Endodermal cell (in vitro differentiated cells): ENCODE data around the gene ZBTB7B. TPM values are rescaled to one million over a fixed set of nuclear protein-coding genes. Genes with fewer than 3 reads are reported as not detected.

Experiments
- DNase-seq: peaks from one replicate; pipeline ENCODE4 v3.0.0-alpha.2; 2017
- H3K27ac ChIP-seq: 2 replicates; pipeline ENCODE4 v1.5.1; 2013; ENCODE audit warnings: mild to moderate bottlenecking, low read depth, low read length, moderate library complexity
- H3K27me3 ChIP-seq: 2 replicates; pipeline ENCODE4 v1.6.1; 2013; ENCODE audit warnings: mild to moderate bottlenecking, low read length, moderate library complexity; ENCODE audit not compliant: insufficient read depth, control insufficient read depth, poor library complexity, severe bottlenecking
- H3K36me3 ChIP-seq: 2 replicates; pipeline ENCODE4 v1.7.0; 2013; ENCODE audit warnings: mild to moderate bottlenecking, low read length, moderate library complexity; ENCODE audit not compliant: control insufficient read depth, insufficient read depth
- H3K4me1 ChIP-seq: one replicate; pipeline ENCODE4 v1.7.0; 2013; ENCODE audit warnings: low read length; ENCODE audit not compliant: control insufficient read depth, insufficient read depth
- H3K4me3 ChIP-seq: 2 replicates; pipeline ENCODE4 v1.5.1; 2013; ENCODE audit warnings: mild to moderate bottlenecking, low read length, moderate library complexity
- H3K9ac ChIP-seq: 2 replicates; pipeline ENCODE4 v1.6.1; 2013; ENCODE audit warnings: mild to moderate bottlenecking, low read length, moderate library complexity; ENCODE audit not compliant: poor library complexity, severe bottlenecking; ENCODE audit errors: extremely low read depth
- H3K9me3 ChIP-seq: 2 replicates; pipeline ENCODE4 v1.6.1; 2013; ENCODE audit warnings: mild to moderate bottlenecking, low read length, moderate library complexity; ENCODE audit not compliant: control insufficient read depth
- H3K27ac Mint-ChIP-seq: 2 replicates; pipeline ENCODE4 v1.8.0; 2020; ENCODE audit warnings: mixed read lengths
- H3K27me3 Mint-ChIP-seq: 2 replicates; pipeline ENCODE4 v1.8.0; 2021; ENCODE audit warnings: mild to moderate bottlenecking, mixed read lengths; ENCODE audit not compliant: insufficient read depth
- H3K36me3 Mint-ChIP-seq: 2 replicates; pipeline ENCODE4 v1.8.0; 2020; ENCODE audit warnings: low read depth, mixed read lengths
- H3K4me1 Mint-ChIP-seq: 2 replicates; pipeline ENCODE4 v1.8.0; 2020; ENCODE audit warnings: mixed read lengths
- H3K4me3 Mint-ChIP-seq: 2 replicates; pipeline ENCODE4 v1.8.0; 2020; ENCODE audit warnings: mild to moderate bottlenecking, moderate library complexity, mixed read lengths
- H3K9me3 Mint-ChIP-seq: 2 replicates; pipeline ENCODE4 v1.8.0; 2020; ENCODE audit warnings: mild to moderate bottlenecking, mixed read lengths
- CTCF ChIP-seq: fragments of 200-600 bp; sonication (generic); conservative IDR thresholded peaks from 2 replicates; pipeline ENCODE4 v1.5.0; 2021; ENCODE audit warnings: antibody characterized with exemption, mild to moderate bottlenecking
- WGBS, 2 experiments: methylation state at CpG; one replicate each; pipeline versions ENCODE4 v1.1.5 to v1.1.7; 2013; ENCODE audit warnings: missing lambda C conversion rate in 2 of 2, mixed read lengths in 1 of 2; ENCODE audit not compliant: insufficient coverage in 1 of 2, insufficient read length in 1 of 2; 5-methylcytosine and 5-hydroxymethylcytosine counted together
- total RNA-seq, 2 donors: library from RNA; stranded (reverse); fragmentation: NEBNext Ultra II Directional in 1 of 2; extraction: Animal tissue kit (Norgen Biotek cat#: 25700) in 1 of 2; gene quantifications; 2 replicates in 1 of 2; 3 replicates in 1 of 2; pipeline ENCODE4 v1.2.1, GENCODE V29; 2021

Gene ZBTB7B
- total RNA-seq, 2 donors from 2014 or later, result 21.2 to 23.3 TPM

DNA sequence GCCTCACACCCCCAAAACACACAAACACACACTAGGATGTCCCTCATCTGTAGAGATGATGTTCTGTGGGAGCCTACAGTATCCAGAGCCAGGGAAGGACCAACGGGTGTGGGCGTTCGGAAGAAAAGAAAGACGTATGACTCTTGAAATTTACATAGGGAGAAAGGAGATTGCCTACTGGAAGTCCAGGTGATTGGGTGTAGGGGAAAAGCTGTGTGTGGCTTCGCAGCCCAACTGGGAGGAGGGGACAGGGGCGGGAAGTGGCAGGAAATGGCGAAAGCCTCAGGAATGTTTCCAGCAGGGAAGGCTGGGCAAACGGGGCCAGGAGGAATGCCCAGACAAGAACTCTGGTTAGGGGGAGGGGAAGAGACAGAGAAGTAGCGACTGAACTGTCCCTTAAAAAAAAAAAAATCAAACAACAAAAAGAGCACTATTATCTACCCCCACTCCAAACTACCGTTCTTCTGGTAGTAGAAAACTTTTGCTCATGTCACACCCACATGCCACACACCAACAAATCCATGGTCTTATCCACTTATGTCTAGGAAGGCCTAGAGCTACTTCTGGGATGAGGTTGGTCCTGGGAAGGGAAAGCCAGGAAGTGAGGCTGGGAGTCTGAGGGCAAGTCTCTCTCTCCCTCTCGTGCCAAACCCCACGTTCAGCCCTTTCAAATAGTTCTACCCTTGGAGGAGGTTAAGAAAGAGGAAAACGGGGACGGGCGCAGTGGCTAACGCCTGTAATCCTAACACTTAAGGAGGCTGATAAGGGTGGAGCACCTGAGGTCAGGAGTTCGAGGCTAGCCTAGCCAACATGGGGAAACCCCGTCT lies 29.9 kb upstream of the ZBTB7B start:
- Histone ChIP-seq H3K36me3 (peaks cover 14% of the 10 kb centered on the region), H3K27me3 (no peaks in the 10 kb centered on the region), H3K4me1 (peaks cover 6% of the 10 kb centered on the region), H3K27ac (peak overlapping the region; percentile 97), H3K9ac (peak overlapping the region; percentile 96), H3K9me3 (no peaks in the 10 kb centered on the region), H3K4me3 (peak overlapping the region; percentile 99)
- WGBS, 2 experiments, result 5 to 7% methylated on average over 9 to 17 of the region's 18 CpGs
- Mint-ChIP-seq H3K4me1 (peaks cover 39% of the 10 kb centered on the region), H3K4me3 (no peak overlapping the region), H3K27me3 (no peaks in the 10 kb centered on the region), H3K27ac (no peak overlapping the region), H3K36me3 (peaks cover 14% of the 10 kb centered on the region), H3K9me3 (no peaks in the 10 kb centered on the region)
- peak; percentile 98 for DNase-seq
- TF ChIP-seq CTCF, result no peak

DNA sequence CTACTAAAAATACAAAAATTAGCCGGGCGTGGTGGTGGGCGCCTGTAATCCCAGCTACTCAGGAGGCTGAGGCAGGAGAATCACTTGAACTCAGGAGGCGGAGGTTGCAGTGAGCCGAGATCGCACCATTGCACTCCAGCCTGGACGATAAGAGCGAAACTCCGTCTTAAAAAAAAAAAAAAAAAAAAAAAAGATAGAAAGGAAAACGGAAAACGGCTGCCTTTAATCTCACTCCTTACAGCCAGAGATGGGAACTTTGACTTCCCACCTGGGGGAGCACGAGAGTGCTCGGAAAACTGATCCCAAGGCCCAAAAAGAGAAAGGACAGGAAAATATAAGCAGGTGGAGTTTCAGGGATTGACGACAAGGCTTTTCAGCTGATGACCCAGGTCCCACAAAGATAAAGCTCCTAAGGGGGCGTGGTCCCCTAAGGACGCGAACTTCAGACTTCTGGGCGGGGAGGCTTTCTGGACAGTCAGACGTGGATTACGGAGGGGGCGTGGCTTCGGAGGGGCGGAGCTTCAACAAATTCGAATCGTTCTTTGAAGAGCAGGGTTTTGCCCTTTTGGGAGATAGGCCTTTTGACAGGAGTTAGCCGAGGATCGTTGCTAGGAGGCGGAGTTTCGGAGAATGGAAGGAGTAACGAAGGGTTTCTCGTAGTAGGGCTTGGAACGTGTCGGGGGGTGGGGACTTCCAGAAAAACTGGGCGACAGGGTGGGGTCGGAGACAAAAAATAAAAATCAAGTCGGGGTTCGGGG lies 29.1 kb upstream of the ZBTB7B start:
- peak; percentile 43 for TF ChIP-seq CTCF
- Histone ChIP-seq H3K27ac (peak overlapping the region; percentile 97), H3K4me3 (peak overlapping the region; percentile 99), H3K27me3 (no peaks in the 10 kb centered on the region), H3K9ac (peak overlapping the region; percentile 96), H3K9me3 (no peaks in the 10 kb centered on the region), H3K36me3 (peaks cover 14% of the 10 kb centered on the region), H3K4me1 (peaks cover 6% of the 10 kb centered on the region)
- Mint-ChIP-seq H3K36me3 (peaks cover 12% of the 10 kb centered on the region), H3K9me3 (no peaks in the 10 kb centered on the region), H3K4me3 (no peak overlapping the region), H3K27me3 (no peaks in the 10 kb centered on the region), H3K27ac (no peak overlapping the region), H3K4me1 (peaks cover 34% of the 10 kb centered on the region)
- peak; percentile 99 for DNase-seq
- 1 to 2% methylated on average over 17 to 34 of the region's 37 CpGs for WGBS, 2 experiments

DNA sequence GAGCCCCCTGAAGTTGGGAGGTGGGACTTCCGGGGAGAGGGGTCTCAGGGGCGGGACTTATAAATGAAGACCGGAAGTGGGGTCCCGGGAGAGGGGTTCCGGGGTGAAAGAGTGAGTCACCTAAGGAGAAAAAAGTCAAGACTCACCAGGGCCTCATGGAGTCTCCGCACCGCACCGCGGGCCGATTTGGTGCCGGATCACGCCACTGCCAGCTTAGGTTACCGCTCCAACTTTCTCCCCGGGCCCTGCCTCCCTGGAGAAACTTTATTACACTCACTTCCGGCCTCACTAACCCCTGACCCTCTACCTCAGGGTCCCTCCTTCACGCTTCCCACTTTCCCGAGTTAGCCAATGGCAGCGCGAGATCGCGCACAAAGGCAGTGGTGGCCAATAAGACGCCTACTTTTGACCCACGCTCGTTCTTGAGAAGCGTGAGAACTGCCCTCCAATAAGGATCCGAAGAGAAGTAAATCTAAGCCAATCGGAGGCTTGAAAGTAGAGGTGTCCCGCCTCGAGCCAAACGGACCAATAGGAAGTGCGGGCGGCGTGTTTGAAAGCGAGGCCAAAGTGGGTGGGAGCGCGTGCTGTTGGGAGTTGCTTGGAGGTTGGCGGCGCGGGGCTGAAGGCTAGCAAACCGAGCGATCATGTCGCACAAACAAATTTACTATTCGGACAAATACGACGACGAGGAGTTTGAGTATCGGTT lies 28.3 kb upstream of the ZBTB7B start, which contains the start of gene CKS1B:
Gene CKS1B, plus strand, starts transcription at position 580 of the 706 bp plus-strand sequence. Its CDS starts 65 bp downstream, at position 645.
- no peak for TF ChIP-seq CTCF
- peak within 1 kb of the TSS; percentile 97 for H3K27ac ChIP-seq
- DNase-seq, result peak; percentile 98
- peaks cover 6% of the 10 kb centered on the region for H3K4me1 ChIP-seq
- Mint-ChIP-seq H3K36me3 (peaks cover 11% of the 10 kb centered on the region), H3K4me1 (peaks cover 28% of the 10 kb centered on the region), H3K4me3 (no peak within 1 kb of the TSS), H3K9me3 (no peaks in the 10 kb centered on the region), H3K27me3 (no peaks in the 10 kb centered on the region), H3K27ac (no peak within 1 kb of the TSS)
- H3K4me3 ChIP-seq, result peak within 1 kb of the TSS; percentile 99
- no peaks in the 10 kb centered on the region for H3K27me3 ChIP-seq
- H3K9me3 ChIP-seq, result no peaks in the 10 kb centered on the region
- 0% methylated on average over 38 to 47 of the region's 47 CpGs for WGBS, 2 experiments
- peak within 1 kb of the TSS; percentile 96 for H3K9ac ChIP-seq
- H3K36me3 ChIP-seq, result peaks cover 16% of the 10 kb centered on the region
